BLaER1 treated with 17β-estradiol and CSF1 and Interleukin-3, amounts not matched to agents 10 nM and 100 nM (cell line): ENCODE results near the gene DNAH14.
"Not testable (repeated sequence)": the region's sequence is repeated elsewhere in the genome, so short reads cannot be mapped to it uniquely, and the experiment has no call there.

Experiments used
- H3K27ac ChIP-seq, 11 experiments: shearing (Covaris generic); formaldehyde crosslinking; 2 replicates each; pipeline ENCODE4 v1.8.1; 2022
- H3K27me3 ChIP-seq, 11 experiments: shearing (Covaris generic); formaldehyde crosslinking; 2 replicates each; pipeline ENCODE4 v1.8.1; 2022
- H3K36me3 ChIP-seq, 11 experiments: shearing (Covaris generic); formaldehyde crosslinking; 2 replicates each; pipeline ENCODE4 v1.8.1; 2022
- H3K4me1 ChIP-seq, 10 experiments: shearing (Covaris generic); formaldehyde crosslinking; 2 replicates each; pipeline ENCODE4 v1.8.1; 2022
- H3K4me2 ChIP-seq, 11 experiments: shearing (Covaris generic); formaldehyde crosslinking; 2 replicates each; pipeline ENCODE4 v1.8.1; 2022
- H3K4me3 ChIP-seq, 10 experiments: shearing (Covaris generic); formaldehyde crosslinking; 2 replicates each; pipeline ENCODE4 v1.8.1; 2022
- H3K9ac ChIP-seq, 11 experiments: shearing (Covaris generic); formaldehyde crosslinking; 2 replicates each; pipeline ENCODE4 v1.8.1; 2022
- H3K9me3 ChIP-seq, 11 experiments: shearing (Covaris generic); formaldehyde crosslinking; replicated peaks in 1 of 11; 2 replicates each; pipeline ENCODE4 v1.8.1; 2022
- H4K20me1 ChIP-seq, 11 experiments: shearing (Covaris generic); formaldehyde crosslinking; 2 replicates each; pipeline ENCODE4 v1.8.1; 2022
- Cebpa-rat ChIP-seq, 11 experiments: shearing (Covaris generic); IDR thresholded peaks; 2 replicates each; pipeline ENCODE4 v1.8.1; 2022

DNAH14 gene

DNA sequence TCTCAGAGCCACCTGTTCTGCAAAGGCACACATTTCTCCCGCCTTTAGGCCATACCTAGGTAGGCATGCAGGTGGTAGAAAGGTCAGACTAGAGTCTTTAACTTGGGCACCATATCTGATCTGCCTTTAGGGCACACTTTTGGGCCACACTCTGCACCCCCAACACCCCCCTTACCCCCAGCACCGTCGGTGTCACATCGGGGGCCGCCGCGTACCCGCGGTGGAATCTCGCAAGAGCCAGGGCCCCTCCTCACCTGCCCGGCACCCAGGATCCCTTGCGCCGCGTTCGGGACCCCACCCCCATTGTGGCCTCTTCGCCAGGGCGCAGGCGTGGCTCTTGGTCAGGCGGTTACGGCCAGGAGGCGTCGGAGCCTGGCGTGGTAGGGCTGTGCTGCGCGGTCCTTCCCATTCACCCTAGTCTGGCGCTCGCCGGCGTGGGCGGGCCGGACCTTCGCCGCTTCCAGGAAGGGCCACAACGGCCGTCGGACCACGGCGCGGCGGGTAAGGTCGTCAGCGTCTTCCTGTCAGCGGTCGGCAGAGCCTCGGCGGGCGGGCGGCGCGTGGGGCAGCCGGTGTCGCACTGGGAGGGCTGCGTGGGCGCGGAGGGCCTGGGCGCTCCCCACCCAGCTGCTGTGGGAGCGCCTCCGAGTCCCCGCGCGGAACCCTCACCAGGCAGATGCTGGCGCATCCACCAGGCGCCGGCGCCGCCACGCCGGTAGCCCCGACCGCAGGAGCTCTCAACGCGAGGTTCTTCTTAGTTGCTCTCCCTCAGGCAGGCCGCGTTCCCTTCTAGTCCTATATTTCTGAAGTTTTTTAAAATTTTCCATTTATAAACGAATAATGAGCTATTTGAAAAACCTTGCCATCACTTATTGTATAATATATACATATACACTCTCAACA, at the start of gene DNAH14:
DNAH14 (plus strand) TSS at position 341 of the 903 bp plus-strand sequence. CDS start 23,028 bp downstream, outside the sequence.
- H3K4me3 ChIP-seq: no peak within 1 kb of the TSS
- no peak for TF ChIP-seq Cebpa-rat (IDR thresholded peaks at IDR 0.05)
- H3K27ac ChIP-seq: no peak within 1 kb of the TSS
- peaks cover 38 to 51% (median 43%) of the 10 kb centered on the region in 11 experiments for H3K9me3 ChIP-seq
- H4K20me1 ChIP-seq: no peaks in the 10 kb centered on the region
- peaks cover 0 to 11% (median 0%) of the 10 kb centered on the region in 10 experiments; a peak in 1 of 20 replicates for H3K4me1 ChIP-seq
- H3K36me3 ChIP-seq: no peaks in the 10 kb centered on the region; a peak in 1 of 22 replicates
- H3K4me2 ChIP-seq: no peak within 1 kb of the TSS
- no peaks in the 10 kb centered on the region; a peak in 1 of 22 replicates for H3K27me3 ChIP-seq
- no peak within 1 kb of the TSS for H3K9ac ChIP-seq

DNA sequence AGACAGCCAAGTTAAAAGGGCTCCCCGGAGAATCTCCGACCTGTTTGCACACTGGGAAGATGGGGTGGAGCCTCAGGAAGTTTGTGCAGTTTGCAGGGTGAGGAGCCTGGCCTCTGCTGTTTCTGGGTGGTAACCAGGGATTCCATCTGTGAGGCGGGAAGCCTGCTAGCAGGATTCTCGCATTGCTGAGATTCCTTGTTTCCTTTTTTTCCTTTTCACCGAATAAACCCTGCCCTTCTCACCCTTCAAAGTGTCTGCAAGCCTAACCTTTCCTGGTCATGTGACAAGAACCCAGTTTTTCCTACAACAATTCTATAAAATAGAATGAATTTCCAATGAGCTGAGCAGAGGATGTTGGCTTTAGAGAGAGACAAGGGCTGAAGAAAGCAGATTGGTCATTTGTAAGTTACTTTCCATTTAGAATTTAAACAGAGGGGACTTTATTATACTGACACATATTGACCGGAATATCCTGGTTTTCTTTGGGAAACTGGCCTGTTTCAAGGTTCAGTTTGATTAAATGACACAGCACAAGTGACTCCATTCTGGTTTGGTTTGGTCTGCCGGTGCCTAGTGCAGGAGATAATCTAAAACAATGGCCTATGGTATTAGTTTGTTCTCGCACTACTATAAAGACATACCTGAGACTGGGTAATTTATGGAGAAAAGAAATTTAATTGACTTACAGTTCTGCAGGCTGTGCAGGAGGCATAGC, 48.7 kb upstream of the DNAH14 start:
- no peak for TF ChIP-seq Cebpa-rat (IDR thresholded peaks at IDR 0.05)
- Histone ChIP-seq H3K9ac (no peak overlapping the region), H3K36me3 (no peaks in the 10 kb centered on the region), H3K27ac (no peak overlapping the region), H3K9me3 (peaks cover 13 to 18% (median 17%) of the 10 kb centered on the region in 11 experiments), H4K20me1 (no peaks in the 10 kb centered on the region), H3K4me3 (no peak overlapping the region), H3K27me3 (no peaks in the 10 kb centered on the region), H3K4me2 (no peak overlapping the region), H3K4me1 (peaks cover 0 to 9% (median 0%) of the 10 kb centered on the region in 10 experiments; a peak in 2 of 20 replicates)

DNA sequence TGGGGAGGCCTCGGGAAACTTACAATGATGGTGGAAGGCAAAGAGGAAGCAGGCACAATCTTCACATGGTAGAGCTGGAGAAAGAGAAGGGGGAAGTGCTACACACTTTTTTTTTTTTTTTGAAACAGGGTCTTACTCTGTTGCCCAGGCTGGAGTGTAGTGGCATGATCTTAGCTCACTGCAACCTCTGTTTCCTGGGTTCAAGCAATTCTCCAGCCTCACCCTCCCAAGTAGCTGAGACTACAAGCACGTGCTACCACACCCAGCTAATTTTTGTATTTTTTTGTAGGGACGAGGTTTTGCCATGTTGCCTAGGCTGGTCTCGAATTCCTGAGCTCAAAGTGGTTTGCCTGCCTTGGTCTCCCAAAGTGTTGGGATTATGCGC, 48.2 kb upstream of the DNAH14 start:
- not testable (repeated sequence) for H3K9ac ChIP-seq, H3K4me1 ChIP-seq, H3K4me2 ChIP-seq, H3K4me3 ChIP-seq, H3K36me3 ChIP-seq, H3K27me3 ChIP-seq, H3K27ac ChIP-seq, H4K20me1 ChIP-seq
- peaks cover 18 to 24% (median 22%) of the 10 kb centered on the region in 11 experiments for H3K9me3 ChIP-seq

DNA sequence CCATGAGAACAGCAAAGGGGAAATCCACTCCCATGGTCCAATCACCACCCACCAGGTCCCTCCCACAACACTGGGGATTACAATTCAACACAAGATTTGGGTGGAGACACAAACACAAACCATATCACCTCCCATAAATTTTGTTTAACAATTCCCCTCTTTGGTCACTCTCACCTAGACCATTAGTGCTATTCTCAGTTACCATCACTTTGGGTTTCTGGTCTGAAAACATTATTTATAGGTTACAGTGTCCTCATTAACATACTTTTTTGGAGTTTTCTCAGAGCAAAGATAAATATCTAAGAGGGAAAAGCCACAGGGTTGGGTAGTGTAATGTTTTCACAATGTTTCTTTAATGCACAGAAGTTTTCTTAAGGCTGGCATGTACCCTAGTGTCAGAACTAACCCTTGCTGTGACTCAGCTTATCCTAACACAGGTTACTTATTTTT, 47.7 kb upstream of the DNAH14 start:
- peaks cover 0 to 9% (median 0%) of the 10 kb centered on the region in 10 experiments; a peak in 2 of 20 replicates for H3K4me1 ChIP-seq
- no peak for TF ChIP-seq Cebpa-rat (IDR thresholded peaks at IDR 0.05)
- H3K27me3 ChIP-seq: no peaks in the 10 kb centered on the region
- peaks cover 21 to 28% (median 26%) of the 10 kb centered on the region in 11 experiments for H3K9me3 ChIP-seq
- no peak overlapping the region for H3K4me3 ChIP-seq
- H3K27ac ChIP-seq: no peak overlapping the region
- H3K9ac ChIP-seq: no peak overlapping the region
- 0 out of 22 replicates have a peak overlapping the region, but pooled peaks of 1 of the 11 experiments have one; percentile 6 for H3K4me2 ChIP-seq
- no peaks in the 10 kb centered on the region for H3K36me3 ChIP-seq
- H4K20me1 ChIP-seq: no peaks in the 10 kb centered on the region

DNA sequence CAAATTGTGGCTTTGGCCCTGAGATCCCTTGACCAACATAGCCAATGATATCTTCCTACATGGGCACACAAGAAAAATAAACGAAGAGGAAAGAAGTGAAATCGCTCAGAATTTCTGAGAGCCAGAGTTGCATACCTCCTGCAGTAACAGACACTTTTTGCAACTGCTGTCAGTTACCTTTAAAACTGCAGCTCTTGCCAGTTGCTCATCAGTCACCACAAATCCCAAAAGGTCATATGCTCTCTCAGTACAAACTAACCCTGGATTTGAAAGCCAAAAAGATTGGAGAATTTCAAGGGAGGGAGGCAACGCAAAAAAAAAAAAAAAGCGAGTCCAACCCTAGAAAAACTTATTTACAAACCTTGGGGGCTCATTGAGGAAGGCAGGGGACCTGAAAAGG, 47.2 kb upstream of the DNAH14 start:
- H3K9ac ChIP-seq: no peak overlapping the region
- H3K4me1 ChIP-seq: peaks cover 0 to 9% (median 0%) of the 10 kb centered on the region in 10 experiments; a peak in 2 of 20 replicates
- H3K9me3 ChIP-seq: peaks cover 21 to 31% (median 27%) of the 10 kb centered on the region in 11 experiments
- H3K4me2 ChIP-seq: peak overlapping the region in 2 of 11 experiments; percentile 6 to 7; a peak in 1 of 22 replicates
- no peaks in the 10 kb centered on the region for H4K20me1 ChIP-seq
- no peaks in the 10 kb centered on the region for H3K27me3 ChIP-seq
- TF ChIP-seq Cebpa-rat (IDR thresholded peaks at IDR 0.05): no peak
- no peak overlapping the region for H3K4me3 ChIP-seq
- no peaks in the 10 kb centered on the region for H3K36me3 ChIP-seq
- H3K27ac ChIP-seq: no peak overlapping the region

DNA sequence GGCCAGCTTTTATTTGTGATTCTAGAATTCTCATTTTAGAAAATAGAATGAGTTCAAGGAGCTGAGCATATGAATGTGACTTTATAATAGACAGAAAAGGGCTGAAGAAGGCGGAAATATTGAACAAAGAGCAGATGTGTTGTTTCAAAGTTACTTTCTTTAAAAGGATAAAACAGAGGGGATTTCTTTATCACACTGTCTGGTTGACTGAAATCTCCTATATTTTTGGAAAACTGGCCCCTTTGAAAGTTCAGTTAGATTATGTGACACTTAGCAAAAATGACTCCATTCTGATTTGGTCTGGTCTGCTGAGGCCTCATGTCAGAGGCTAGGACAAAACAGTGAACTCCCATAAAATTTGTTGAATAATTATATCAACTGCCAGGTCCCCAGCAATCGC, 46.4 kb upstream of the DNAH14 start:
- H3K27ac ChIP-seq: no peak overlapping the region
- H3K9me3 ChIP-seq: peaks cover 21 to 32% (median 27%) of the 10 kb centered on the region in 11 experiments
- H3K4me1 ChIP-seq: peaks cover 0 to 9% (median 0%) of the 10 kb centered on the region in 10 experiments; a peak in 2 of 20 replicates
- no peaks in the 10 kb centered on the region for H3K27me3 ChIP-seq
- H3K9ac ChIP-seq: no peak overlapping the region
- H4K20me1 ChIP-seq: no peaks in the 10 kb centered on the region
- TF ChIP-seq Cebpa-rat (IDR thresholded peaks at IDR 0.05): no peak
- H3K4me2 ChIP-seq: no peak overlapping the region
- no peak overlapping the region for H3K4me3 ChIP-seq
- no peaks in the 10 kb centered on the region for H3K36me3 ChIP-seq

DNA sequence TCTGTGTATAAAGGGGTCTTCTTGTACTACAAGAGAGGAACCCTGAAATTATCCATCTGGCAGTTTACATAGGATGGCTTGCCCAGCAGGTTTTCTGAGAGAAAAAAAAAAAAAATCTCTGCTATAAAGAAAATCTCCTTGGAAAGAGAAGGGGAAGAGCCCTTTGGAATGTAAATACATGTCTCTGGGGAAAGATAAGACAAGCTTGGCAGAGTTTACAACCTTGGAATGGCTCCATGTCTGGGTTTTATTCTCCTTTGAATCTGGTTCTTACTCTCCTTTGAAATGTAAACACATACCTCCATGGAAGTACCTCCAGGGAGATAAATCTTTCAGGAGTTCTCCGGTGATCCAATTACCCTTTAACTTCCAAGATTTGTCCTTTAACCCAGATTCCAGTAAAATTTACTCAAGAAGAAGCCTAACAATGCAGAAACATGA, 45.1 kb upstream of the DNAH14 start:
- peaks cover 0 to 9% (median 0%) of the 10 kb centered on the region in 10 experiments; a peak in 2 of 20 replicates for H3K4me1 ChIP-seq
- H3K27ac ChIP-seq: no peak overlapping the region
- H3K36me3 ChIP-seq: no peaks in the 10 kb centered on the region
- H3K9me3 ChIP-seq: peaks cover 21 to 32% (median 27%) of the 10 kb centered on the region in 11 experiments
- H3K27me3 ChIP-seq: no peaks in the 10 kb centered on the region
- H3K9ac ChIP-seq: no peak overlapping the region
- no peak for TF ChIP-seq Cebpa-rat (IDR thresholded peaks at IDR 0.05)
- no peak overlapping the region for H3K4me3 ChIP-seq
- no peaks in the 10 kb centered on the region for H4K20me1 ChIP-seq
- H3K4me2 ChIP-seq: no peak overlapping the region

DNA sequence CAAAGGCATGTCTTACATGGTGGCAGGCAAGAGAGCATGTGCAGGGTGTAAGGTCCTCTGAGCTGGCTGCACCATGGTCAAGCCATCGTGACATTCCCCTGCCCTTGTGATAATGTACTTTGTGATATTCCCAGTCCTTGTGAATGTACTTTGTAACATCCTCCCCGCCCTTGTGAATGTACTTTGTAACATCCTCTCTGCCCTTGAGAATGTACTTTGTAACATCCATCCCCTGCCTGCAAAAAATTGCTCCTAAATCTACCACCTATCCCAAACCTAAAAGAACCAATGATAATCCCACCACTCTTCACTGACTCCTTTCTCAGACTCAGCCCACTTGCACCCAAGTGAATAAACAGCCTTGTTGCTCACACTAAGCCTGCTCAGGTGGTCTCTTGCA, 44.1 kb upstream of the DNAH14 start:
- not testable (repeated sequence) for H3K4me3 ChIP-seq, H3K27me3 ChIP-seq, H3K4me2 ChIP-seq, H4K20me1 ChIP-seq, H3K27ac ChIP-seq, H3K4me1 ChIP-seq, H3K36me3 ChIP-seq, H3K9ac ChIP-seq
- peaks cover 21 to 32% (median 27%) of the 10 kb centered on the region in 11 experiments for H3K9me3 ChIP-seq

DNA sequence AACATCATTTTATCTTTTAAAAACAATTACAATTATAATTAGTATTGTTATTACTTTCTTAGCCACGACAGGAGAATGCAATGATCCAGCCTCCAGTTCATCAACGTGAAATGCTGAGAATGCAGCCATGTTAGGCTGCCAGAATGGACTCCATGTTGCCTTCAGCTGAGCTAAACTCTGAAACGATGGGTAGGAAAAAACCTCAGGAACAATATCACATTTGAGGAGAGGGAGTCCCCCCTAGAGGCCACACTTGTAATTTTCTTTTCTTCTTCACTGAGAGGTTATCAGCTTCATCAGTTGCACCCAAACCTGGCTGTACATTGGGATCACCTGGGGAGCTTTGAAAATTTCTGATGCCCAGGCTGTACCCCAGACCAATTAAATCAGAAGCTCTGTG, 34.6 kb upstream of the DNAH14 start:
- H3K27ac ChIP-seq: no peak overlapping the region
- no peaks in the 10 kb centered on the region for H3K4me1 ChIP-seq
- peaks cover 0 to 12% (median 6%) of the 10 kb centered on the region in 11 experiments; a peak in 12 of 22 replicates for H3K9me3 ChIP-seq
- H3K4me2 ChIP-seq: no peak overlapping the region
- no peaks in the 10 kb centered on the region for H3K36me3 ChIP-seq
- H4K20me1 ChIP-seq: no peaks in the 10 kb centered on the region
- H3K9ac ChIP-seq: no peak overlapping the region
- no peaks in the 10 kb centered on the region for H3K27me3 ChIP-seq
- H3K4me3 ChIP-seq: no peak overlapping the region
- TF ChIP-seq Cebpa-rat (IDR thresholded peaks at IDR 0.05): no peak
